HepG2 (cell line): Measurements from ENCODE around the gene SSBP4. TPM values are rescaled to one million over a fixed set of nuclear protein-coding genes. Genes with fewer than 3 reads are reported as not detected.

Source experiments
- ATAC-seq: fragments of 200-7000 bp; cut with Tn5 transposase; 3 replicates; pipeline ENCODE4 v1.9.1; 2020; ENCODE audit warnings: mild to moderate bottlenecking, moderate library complexity
- BruUV-seq: library from RNA; stranded (reverse); fragments of 400-500 nt; replicated peaks from 2 replicates; lab custom pipeline; 2021; lab: Mats Ljungman, UMichigan
- CTCF ChIA-PET: fragments of 300-600 bp; formaldehyde crosslinking; extraction: SDS; loops from one replicate; lab custom pipeline; 2021; ENCODE audit warnings: low total read pairs, inconsistent platforms, low intra/inter-chr PET ratio; lab: Yijun Ruan, JAX
- POLR2A ChIA-PET: fragments of 350-600 bp; sonication (Branson Sonifier 250); formaldehyde crosslinking; loops from one replicate; lab custom pipeline; 2020; ENCODE audit warnings: antibody characterized with exemption, inconsistent platforms; lab: Yijun Ruan, JAX
- DNase-seq: peaks from one replicate; pipeline ENCODE4 v3.0.0-alpha.2; 2015; ENCODE audit warnings: low spot score
- FAIRE-seq: peaks from 3 replicates; lab custom pipeline; 2011; peaks lifted over from hg19 to GRCh38; lab: Jason Lieb, UNC
- H2AFZ ChIP-seq: one replicate; pipeline ENCODE4 v1.6.1; 2011; ENCODE audit warnings: low read length, inconsistent platforms
- H3K27ac ChIP-seq: fragments of 300-600 bp; 3 replicates; pipeline ENCODE4 v1.8.0; 2011; ENCODE audit warnings: mixed run types, mild to moderate bottlenecking, mixed read lengths, low read length, inconsistent platforms; ENCODE audit not compliant: insufficient read depth; ENCODE audit errors: extremely low read length
- H3K27me3 ChIP-seq, 2 experiments: fragments of 200-600 bp in 1 of 2; 2 replicates in 1 of 2; 3 replicates in 1 of 2; pipeline versions ENCODE4 v1.6.0 to v1.8.0; 2011; ENCODE audit warnings: low read length in 2 of 2, mild to moderate bottlenecking in 2 of 2, moderate library complexity in 2 of 2, inconsistent platforms in 1 of 2; ENCODE audit not compliant: insufficient read depth in 2 of 2, control insufficient read depth in 1 of 2
- H3K36me3 ChIP-seq, 2 experiments: fragments of 200-600 bp in 1 of 2; replicated peaks in 1 of 2; 2 replicates in 1 of 2; 3 replicates in 1 of 2; pipeline versions ENCODE4 v1.5.1 to v1.8.0; 2011; ENCODE audit warnings: low read length in 2 of 2, inconsistent platforms in 1 of 2; ENCODE audit not compliant: insufficient read depth in 2 of 2, control insufficient read depth in 1 of 2
- H3K4me1 ChIP-seq: 2 replicates; pipeline ENCODE4 v1.5.1; 2012; ENCODE audit warnings: low read length, inconsistent platforms; ENCODE audit not compliant: insufficient read depth
- H3K4me2 ChIP-seq: 2 replicates; pipeline ENCODE4 v1.6.0; 2011; ENCODE audit warnings: low read depth, low read length, inconsistent platforms
- H3K4me3 ChIP-seq, 3 experiments: fragments of 200-600 bp in 1 of 3; sonication (generic), shearing (Covaris generic) in 1 of 3; replicated peaks in 1 of 3; 2 replicates each; pipeline ENCODE4 v1.5.1; 2011 to 2016; ENCODE audit warnings: low read length in 3 of 3, inconsistent platforms in 2 of 3, low read depth in 2 of 3, mild to moderate bottlenecking in 2 of 3, control low read depth in 1 of 3, mixed read lengths in 1 of 3; ENCODE audit not compliant: insufficient read depth in 1 of 3
- H3K79me2 ChIP-seq: one replicate; pipeline ENCODE4 v1.6.1; 2011; ENCODE audit warnings: low read length, inconsistent platforms; ENCODE audit not compliant: insufficient read depth
- H3K9ac ChIP-seq: 2 replicates; pipeline ENCODE4 v1.6.0; 2011; ENCODE audit warnings: mild to moderate bottlenecking, low read depth, low read length, inconsistent platforms; ENCODE audit not compliant: insufficient read depth
- H3K9me3 ChIP-seq: 2 replicates; pipeline ENCODE4 v1.5.1; 2012; ENCODE audit warnings: mild to moderate bottlenecking, low read length
- H4K20me1 ChIP-seq: 2 replicates; pipeline ENCODE4 v1.6.0; 2011; ENCODE audit warnings: inconsistent platforms, mild to moderate bottlenecking, low read length, moderate library complexity; ENCODE audit not compliant: insufficient read depth
- EHMT2 ChIP-seq: fragments of 200-600 bp; sonication (generic); IDR thresholded peaks from 2 replicates; pipeline ENCODE4 v1.7.0; 2017; ENCODE audit warnings: antibody characterized with exemption, low read depth, low read length, borderline replicate concordance
- ELF3 ChIP-seq: IDR thresholded peaks from 2 replicates; pipeline ENCODE4 v1.6.1; 2016; ENCODE audit warnings: missing genetic modification reagents, missing compliant biosample characterization
- NFKB2 ChIP-seq: sonication (generic); formaldehyde crosslinking; IDR thresholded peaks from 2 replicates; pipeline ENCODE4 v1.4.0; 2020; ENCODE audit warnings: missing genetic modification reagents, borderline replicate concordance
- NONO ChIP-seq, 2 experiments: fragments of 450-650 bp in 1 of 2; sonication (generic) in 1 of 2; formaldehyde crosslinking in 1 of 2; IDR thresholded peaks in 1 of 2; conservative IDR thresholded peaks in 1 of 2; 2 replicates each; pipeline versions ENCODE4 v1.6.1 to v1.8.0; 2017 to 2022; ENCODE audit warnings: mild to moderate bottlenecking in 1 of 2, missing genetic modification reagents in 1 of 2, moderate library complexity in 1 of 2
- PLSCR1 ChIP-seq: sonication (generic); formaldehyde crosslinking; IDR thresholded peaks from 2 replicates; pipeline ENCODE4 v1.5.0; 2020; ENCODE audit warnings: missing genetic modification reagents, mild to moderate bottlenecking, borderline replicate concordance
- SAFB2 ChIP-seq: sonication (generic); formaldehyde crosslinking; IDR thresholded peaks from 2 replicates; pipeline ENCODE4 v1.5.1; 2020; ENCODE audit warnings: missing genetic modification reagents, low read depth, mild to moderate bottlenecking, borderline replicate concordance
- SYNCRIP ChIP-seq: fragments of 200-400 bp; formaldehyde crosslinking; IDR thresholded peaks from 2 replicates; pipeline ENCODE4 v1.6.1; 2018; ENCODE audit warnings: mild to moderate bottlenecking, low read depth, low read length; ENCODE audit not compliant: insufficient read depth
- TBP ChIP-seq: sonication (generic); formaldehyde crosslinking; IDR thresholded peaks from 2 replicates; pipeline ENCODE4 v1.5.0; 2020; ENCODE audit warnings: missing genetic modification reagents
- ZFP1 ChIP-seq: IDR thresholded peaks from 2 replicates; pipeline ENCODE4 v1.6.1; 2016
- ZKSCAN5 ChIP-seq: sonication (generic); formaldehyde crosslinking; IDR thresholded peaks from 2 replicates; pipeline ENCODE4 v1.5.1; 2020; ENCODE audit warnings: mild to moderate bottlenecking, missing genetic modification reagents
- ZNF496 ChIP-seq: sonication (generic); formaldehyde crosslinking; IDR thresholded peaks from 2 replicates; pipeline ENCODE4 v1.8.1; 2023; ENCODE audit warnings: mild to moderate bottlenecking, moderate library complexity, missing genetic modification reagents; ENCODE audit not compliant: insufficient replicate concordance
- ZNF670 ChIP-seq: sonication (generic); formaldehyde crosslinking; IDR thresholded peaks from 2 replicates; pipeline ENCODE4 v1.8.0; 2022; ENCODE audit warnings: mild to moderate bottlenecking, missing genetic modification reagents, borderline replicate concordance
- ZNF788 ChIP-seq: sonication (generic); formaldehyde crosslinking; IDR thresholded peaks from 2 replicates; pipeline ENCODE4 v1.5.0; 2020; ENCODE audit warnings: mild to moderate bottlenecking, missing genetic modification reagents, borderline replicate concordance
- ZUFSP ChIP-seq: sonication (generic); formaldehyde crosslinking; IDR thresholded peaks from 2 replicates; pipeline ENCODE4 v1.9.0; 2021; ENCODE audit warnings: missing genetic modification reagents, mild to moderate bottlenecking, borderline replicate concordance
- WGBS: methylation state at CpG from one replicate; pipeline ENCODE4 v1.1.6; 2017; ENCODE audit warnings: low lambda C conversion rate; 5-methylcytosine and 5-hydroxymethylcytosine counted together
- in situ Hi-C: cut with HindIII; loops from 2 replicates; pipeline ENCODE4 v1.10.0; 2017; ENCODE audit warnings: low pct_unique_long_range_greater_than_20kb; ENCODE audit not compliant: extremely low pct_ligation_motif_present
- intact Hi-C: fragments of 100-400 bp; cut with micrococcal nuclease; formaldehyde crosslinking; loops from one replicate; pipeline ENCODE4 v1.10.0; 2022; ENCODE audit not compliant: unreplicated experiment
- polyA plus RNA-seq, 8 experiments: library from polyadenylated mRNA; depleted of rRNA in 3 of 8; stranded (reverse) in 7 of 8; unstranded in 1 of 8; fragments of >200 nt; fragmentation: Illumina TruSeq in 4 of 8; extraction: Trizol in 4 of 8; gene quantifications; 2 replicates each; pipeline versions ENCODE4 v1.2.1 to v1.2.3, GENCODE V29; 2011 to 2016; ENCODE audit warnings: low read depth in 4 of 8, missing spikeins in 1 of 8, mixed read lengths in 1 of 8; ENCODE audit not compliant: insufficient read depth in 1 of 8
- total RNA-seq, 5 experiments: library from RNA; depleted of rRNA; stranded (reverse); fragments of >200 nt; fragmentation: Illumina TruSeq; extraction: Trizol; gene quantifications; 2 replicates each; pipeline ENCODE4 v1.2.3, GENCODE V29; 2016; ENCODE audit warnings: low read depth in 1 of 5
- TF ChIP-seq, protein P1 (sequence below): sonication (generic); formaldehyde crosslinking; conservative IDR thresholded peaks from 2 replicates; pipeline ENCODE4 v1.4.0; 2020; ENCODE audit warnings: missing genetic modification reagents
- TF ChIP-seq, protein P2 (sequence below): sonication (generic); formaldehyde crosslinking; IDR thresholded peaks from 2 replicates; pipeline ENCODE4 v1.4.0; 2020; ENCODE audit warnings: mild to moderate bottlenecking, missing genetic modification reagents

The SSBP4 gene
- total and polyA plus RNA-seq, 2 of the 13 experiments (the other 11 are each of a cell fraction or from before 2014, with no cell fraction given), result 20.8 to 39.5 TPM

DNA sequence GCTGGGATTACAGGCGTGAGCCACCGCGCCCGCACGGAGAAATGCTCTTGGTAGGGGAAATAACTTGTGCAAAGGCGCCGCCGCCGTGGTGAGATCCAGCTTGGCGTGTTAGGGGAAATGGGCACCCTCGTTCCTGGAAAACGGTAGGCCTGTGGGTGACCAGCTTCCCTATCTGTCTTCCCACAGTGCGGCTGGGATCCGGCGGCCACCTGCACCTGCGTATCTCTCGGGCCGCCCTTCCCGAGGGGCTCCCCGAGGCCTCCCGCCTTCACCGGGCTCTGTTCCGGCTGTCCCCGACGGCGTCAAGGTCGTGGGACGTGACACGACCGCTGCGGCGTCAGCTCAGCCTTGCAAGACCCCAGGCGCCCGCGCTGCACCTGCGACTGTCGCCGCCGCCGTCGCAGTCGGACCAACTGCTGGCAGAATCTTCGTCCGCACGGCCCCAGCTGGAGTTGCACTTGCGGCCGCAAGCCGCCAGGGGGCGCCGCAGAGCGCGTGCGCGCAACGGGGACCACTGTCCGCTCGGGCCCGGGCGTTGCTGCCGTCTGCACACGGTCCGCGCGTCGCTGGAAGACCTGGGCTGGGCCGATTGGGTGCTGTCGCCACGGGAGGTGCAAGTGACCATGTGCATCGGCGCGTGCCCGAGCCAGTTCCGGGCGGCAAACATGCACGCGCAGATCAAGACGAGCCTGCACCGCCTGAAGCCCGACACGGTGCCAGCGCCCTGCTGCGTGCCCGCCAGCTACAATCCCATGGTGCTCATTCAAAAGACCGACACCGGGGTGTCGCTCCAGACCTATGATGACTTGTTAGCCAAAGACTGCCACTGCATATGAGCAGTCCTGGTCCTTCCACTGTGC is 30.9 kb upstream of the SSBP4 start:
- H3K9me3 ChIP-seq, result no peaks in the 10 kb centered on the region
- no peak overlapping the region for H2AFZ ChIP-seq
- H3K27ac ChIP-seq, result peak overlapping the region; percentile 80
- peak overlapping the region; percentile 90 for H3K4me2 ChIP-seq
- peaks cover 4 to 24% of the 10 kb centered on the region in 2 experiments; a peak in 4 of 5 replicates for H3K36me3 ChIP-seq
- peaks cover 40% of the 10 kb centered on the region for H3K79me2 ChIP-seq
- H4K20me1 ChIP-seq, result peaks cover 42% of the 10 kb centered on the region
- CTCF ChIA-PET, result interaction anchor here (0.8 to 4.4 kb wide), 4 partner anchors 20 to 39 kb away, joined by 5 to 20 read pairs (median 9); no protein-coding TSS in a partner anchor
- ATAC-seq (peak; percentile 21), FAIRE-seq (no peak), DNase-seq (peak; percentile 52)
- H3K27me3 ChIP-seq, result no peaks in the 10 kb centered on the region; a peak in 1 of 5 replicates
- intact Hi-C loops, result loop anchor here (5.0 kb wide), 1 partner anchor 41 kb away; no protein-coding TSS in a partner anchor
- H3K4me1 ChIP-seq, result peaks cover 39% of the 10 kb centered on the region
- BruUV-seq, result no TSS peak
- POLR2A ChIA-PET, result interaction anchor here (0.9 to 14.3 kb wide), 19 partner anchors 7 to 201 kb away, joined by 3 to 514 read pairs (median 8); partner anchors contain the start of genes IQCN, JUND, LRRC25 and PGPEP1
- H3K4me3 ChIP-seq, result peak overlapping the region; percentile 86 to 95 (median 91); a peak in 5 of 6 replicates
- 61% methylated on average over 34 of the region's 86 CpGs for WGBS
- H3K9ac ChIP-seq, result peak overlapping the region; percentile 84
- in situ Hi-C loops, result no loop called here
- TF ChIP-seq PLSCR1 (CRISPR knock-in tag) (peak; percentile 80; the same call in 1 of the 2 replicates), ZFP1 (no peak), EHMT2 (no peak), NONO (IDR thresholded peaks at IDR 0.05) (no peak), NONO (CRISPR knock-in tag; conservative IDR thresholded peaks at IDR 0.05) (peak; percentile 97), SYNCRIP (no peak), ZKSCAN5 (CRISPR knock-in tag) (no peak), SAFB2 (CRISPR knock-in tag) (peak; percentile 79), ZUFSP (CRISPR knock-in tag) (0 out of 2 replicates have a peak, but pooled peaks have one; percentile 78), NFKB2 (CRISPR knock-in tag) (peak; percentile 97; the same call in 1 of the 2 replicates), ZNF788 (CRISPR knock-in tag) (peak; percentile 62; the same call in 1 of the 2 replicates), ZNF670 (CRISPR knock-in tag) (no peak), ZNF496 (CRISPR knock-in tag) (no peak), TBP (CRISPR knock-in tag) (no peak), ELF3 (no peak)
- TF ChIP-seq, protein P1, sequence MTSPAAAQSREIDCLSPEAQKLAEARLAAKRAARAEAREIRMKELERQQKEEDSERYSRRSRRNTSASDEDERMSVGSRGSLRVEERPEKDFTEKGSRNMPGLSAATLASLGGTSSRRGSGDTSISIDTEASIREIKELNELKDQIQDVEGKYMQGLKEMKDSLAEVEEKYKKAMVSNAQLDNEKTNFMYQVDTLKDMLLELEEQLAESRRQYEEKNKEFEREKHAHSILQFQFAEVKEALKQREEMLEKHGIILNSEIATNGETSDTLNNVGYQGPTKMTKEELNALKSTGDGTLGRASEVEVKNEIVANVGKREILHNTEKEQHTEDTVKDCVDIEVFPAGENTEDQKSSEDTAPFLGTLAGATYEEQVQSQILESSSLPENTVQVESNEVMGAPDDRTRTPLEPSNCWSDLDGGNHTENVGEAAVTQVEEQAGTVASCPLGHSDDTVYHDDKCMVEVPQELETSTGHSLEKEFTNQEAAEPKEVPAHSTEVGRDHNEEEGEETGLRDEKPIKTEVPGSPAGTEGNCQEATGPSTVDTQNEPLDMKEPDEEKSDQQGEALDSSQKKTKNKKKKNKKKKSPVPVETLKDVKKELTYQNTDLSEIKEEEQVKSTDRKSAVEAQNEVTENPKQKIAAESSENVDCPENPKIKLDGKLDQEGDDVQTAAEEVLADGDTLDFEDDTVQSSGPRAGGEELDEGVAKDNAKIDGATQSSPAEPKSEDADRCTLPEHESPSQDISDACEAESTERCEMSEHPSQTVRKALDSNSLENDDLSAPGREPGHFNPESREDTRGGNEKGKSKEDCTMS (CRISPR knock-in tag), result no peak
- TF ChIP-seq, protein P2, sequence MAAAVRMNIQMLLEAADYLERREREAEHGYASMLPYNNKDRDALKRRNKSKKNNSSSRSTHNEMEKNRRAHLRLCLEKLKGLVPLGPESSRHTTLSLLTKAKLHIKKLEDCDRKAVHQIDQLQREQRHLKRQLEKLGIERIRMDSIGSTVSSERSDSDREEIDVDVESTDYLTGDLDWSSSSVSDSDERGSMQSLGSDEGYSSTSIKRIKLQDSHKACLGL (CRISPR knock-in tag), result peak; percentile 89
